BE2C (cell line): ENCODE results near the gene PPM1M.
"Not testable (repeated sequence)": the region's sequence is repeated elsewhere in the genome, so short reads cannot be mapped to it uniquely, and the experiment has no call there.

Experiments
- DNase-seq: peaks from one replicate; pipeline ENCODE4 v3.0.0-alpha.2; 2020
- H3K27me3 ChIP-seq: fragments of 250-450 bp; sonication (Bioruptor Pico); 2 replicates; pipeline ENCODE4 v1.5.1; 2020; ENCODE audit warnings: mild to moderate bottlenecking
- H3K36me3 ChIP-seq: fragments of 250-450 bp; sonication (Bioruptor Pico); 2 replicates; pipeline ENCODE4 v1.5.1; 2020; ENCODE audit warnings: mild to moderate bottlenecking
- H3K4me1 ChIP-seq: fragments of 250-450 bp; sonication (Bioruptor Pico); 2 replicates; pipeline ENCODE4 v1.5.1; 2020
- H3K4me3 ChIP-seq: 2 replicates; pipeline ENCODE4 v1.5.1; 2011; ENCODE audit warnings: low read depth, low read length
- H3K9me3 ChIP-seq: fragments of 250-450 bp; sonication (Bioruptor Pico); 2 replicates; pipeline ENCODE4 v1.5.1; 2020
- TF ChIP-seq, protein P1 (sequence below): IDR thresholded peaks from 2 replicates; pipeline ENCODE4 v1.5.1; 2012; ENCODE audit warnings: mild to moderate bottlenecking, low read depth, low read length

Gene PPM1M

DNA sequence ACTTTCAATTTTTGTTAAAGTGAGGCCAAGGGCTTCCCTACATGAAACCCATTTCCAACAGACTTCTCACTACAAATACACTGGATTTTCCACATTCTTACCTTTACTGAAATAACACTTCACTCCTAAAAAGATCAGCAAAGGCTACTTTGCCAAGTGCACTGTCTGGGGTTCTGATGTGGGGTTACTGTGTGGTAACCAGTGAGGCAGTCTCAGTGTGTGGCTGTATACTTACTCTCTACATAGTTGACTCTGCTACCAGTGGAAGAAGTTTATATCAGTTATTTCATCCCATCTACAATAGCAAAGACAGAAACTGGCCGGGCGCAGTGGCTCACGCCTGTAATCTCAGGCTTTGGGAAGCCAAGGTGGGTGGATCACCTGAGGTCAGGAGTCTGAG, 27.3 kb downstream of the PPM1M start:
- Histone ChIP-seq H3K36me3 (peaks cover 42% of the 10 kb centered on the region), H3K9me3 (no peaks in the 10 kb centered on the region), H3K4me1 (no peaks in the 10 kb centered on the region), H3K27me3 (no peaks in the 10 kb centered on the region), H3K4me3 (no peak overlapping the region)
- TF ChIP-seq, protein P1, sequence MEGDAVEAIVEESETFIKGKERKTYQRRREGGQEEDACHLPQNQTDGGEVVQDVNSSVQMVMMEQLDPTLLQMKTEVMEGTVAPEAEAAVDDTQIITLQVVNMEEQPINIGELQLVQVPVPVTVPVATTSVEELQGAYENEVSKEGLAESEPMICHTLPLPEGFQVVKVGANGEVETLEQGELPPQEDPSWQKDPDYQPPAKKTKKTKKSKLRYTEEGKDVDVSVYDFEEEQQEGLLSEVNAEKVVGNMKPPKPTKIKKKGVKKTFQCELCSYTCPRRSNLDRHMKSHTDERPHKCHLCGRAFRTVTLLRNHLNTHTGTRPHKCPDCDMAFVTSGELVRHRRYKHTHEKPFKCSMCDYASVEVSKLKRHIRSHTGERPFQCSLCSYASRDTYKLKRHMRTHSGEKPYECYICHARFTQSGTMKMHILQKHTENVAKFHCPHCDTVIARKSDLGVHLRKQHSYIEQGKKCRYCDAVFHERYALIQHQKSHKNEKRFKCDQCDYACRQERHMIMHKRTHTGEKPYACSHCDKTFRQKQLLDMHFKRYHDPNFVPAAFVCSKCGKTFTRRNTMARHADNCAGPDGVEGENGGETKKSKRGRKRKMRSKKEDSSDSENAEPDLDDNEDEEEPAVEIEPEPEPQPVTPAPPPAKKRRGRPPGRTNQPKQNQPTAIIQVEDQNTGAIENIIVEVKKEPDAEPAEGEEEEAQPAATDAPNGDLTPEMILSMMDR, result no peak
- DNase-seq, result no peak

DNA sequence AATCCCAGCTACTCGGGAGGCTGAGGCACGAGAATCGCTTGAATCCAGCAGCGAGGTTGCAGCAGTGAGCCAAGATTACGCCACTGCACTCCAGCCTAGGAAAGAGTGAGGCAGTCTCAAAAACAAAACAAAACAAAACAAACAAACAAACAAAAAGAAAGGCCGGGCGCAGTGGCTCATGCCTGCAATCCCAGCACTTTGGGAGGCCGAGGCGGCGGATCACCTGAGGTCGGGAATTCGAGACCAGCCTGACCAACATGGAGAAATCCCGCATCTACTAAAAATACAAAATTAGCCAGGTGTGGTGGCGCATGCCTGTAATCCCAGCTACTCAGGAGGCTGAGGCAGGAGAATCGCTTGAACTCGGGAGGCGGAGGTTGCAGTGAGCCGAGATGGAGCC, 29.2 kb downstream of the PPM1M start:
- H3K36me3 ChIP-seq, result peaks cover 27% of the 10 kb centered on the region
- H3K4me3 ChIP-seq, H3K27me3 ChIP-seq, H3K4me1 ChIP-seq, H3K9me3 ChIP-seq, DNase-seq: not testable (repeated sequence)

DNA sequence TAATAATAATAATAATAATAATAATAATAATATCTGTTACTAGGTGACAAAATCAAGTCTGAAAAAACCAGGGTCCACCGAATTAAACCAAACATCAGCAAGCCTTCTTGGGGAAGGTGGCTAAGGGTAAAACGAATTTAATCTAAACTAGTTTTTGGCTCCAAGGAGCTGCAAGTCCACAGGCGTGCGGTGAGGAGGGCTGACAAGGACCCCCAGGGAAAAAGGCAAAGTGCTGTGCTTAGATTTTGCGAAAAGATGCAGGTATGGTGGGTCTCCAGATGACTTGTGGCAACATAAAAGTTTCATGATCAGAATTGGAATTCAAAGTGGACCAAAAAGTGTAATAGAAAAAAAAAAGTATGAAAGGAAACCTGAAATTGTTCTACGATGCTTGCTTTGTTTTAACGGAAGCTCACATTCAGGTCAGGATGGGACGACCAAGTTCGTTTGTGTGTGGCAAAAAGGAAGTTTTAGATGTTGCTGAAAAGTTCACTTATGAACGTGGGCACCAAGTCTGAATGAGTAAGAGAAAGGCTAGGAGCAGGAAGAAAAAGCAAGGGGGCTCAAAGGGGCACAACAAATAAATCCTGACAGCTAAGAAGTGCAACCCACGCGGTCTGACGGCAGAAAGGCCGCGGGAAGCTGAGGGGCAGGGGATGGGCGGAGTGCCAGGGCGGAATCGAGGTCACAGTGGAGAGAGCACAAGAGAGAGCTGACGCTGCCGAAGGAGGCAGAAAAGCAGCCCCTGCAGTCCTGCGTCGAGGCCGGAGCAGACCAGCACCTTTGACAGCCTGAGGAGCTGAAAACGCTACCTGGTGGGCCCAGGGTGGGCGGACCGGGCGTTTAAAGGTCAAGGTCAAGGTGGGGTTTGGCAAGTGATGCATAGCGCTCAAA, 31.8 kb downstream of the PPM1M start:
- H3K36me3 ChIP-seq, result peaks cover 18% of the 10 kb centered on the region
- TF ChIP-seq, protein P1, result no peak
- no peaks in the 10 kb centered on the region for H3K9me3 ChIP-seq
- DNase-seq, result peak; percentile 72
- peaks cover 3% of the 10 kb centered on the region; the same call in 1 of the 2 replicates for H3K4me1 ChIP-seq
- no peaks in the 10 kb centered on the region for H3K27me3 ChIP-seq
- peak overlapping the region; percentile 85 for H3K4me3 ChIP-seq

DNA sequence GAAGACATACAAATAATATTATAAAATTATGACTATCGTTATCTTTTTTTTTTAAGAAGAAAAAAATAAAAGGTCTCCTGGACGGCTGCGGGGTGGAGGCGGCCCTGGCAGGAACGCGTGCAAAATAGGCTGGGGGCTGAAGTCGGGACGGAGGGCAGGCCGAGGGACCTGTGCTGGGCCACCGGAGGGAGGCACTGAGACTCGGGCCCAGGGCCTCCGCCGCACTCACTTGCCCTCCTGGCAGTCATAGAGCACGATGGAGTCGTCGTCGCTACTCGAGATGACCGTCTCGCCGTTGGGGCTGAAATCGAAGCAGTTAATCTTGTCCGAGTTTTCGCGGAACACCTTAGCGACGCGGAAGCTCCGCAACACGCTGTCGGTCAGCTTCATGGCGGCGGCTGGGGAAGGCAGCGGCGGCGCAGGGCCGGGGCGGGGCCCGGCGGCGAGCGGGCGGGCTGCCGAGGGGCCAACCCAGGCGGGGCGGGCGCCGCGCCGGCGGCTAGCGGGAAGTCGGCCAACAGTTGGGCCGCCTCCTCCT, 32.5 kb downstream of the PPM1M start:
- DNase-seq, result peak; percentile 48
- Histone ChIP-seq H3K36me3 (peaks cover 13% of the 10 kb centered on the region), H3K9me3 (no peaks in the 10 kb centered on the region), H3K27me3 (no peaks in the 10 kb centered on the region), H3K4me1 (peaks cover 3% of the 10 kb centered on the region; the same call in 1 of the 2 replicates), H3K4me3 (peak overlapping the region; percentile 85)
- TF ChIP-seq, protein P1, result peak; percentile 22; the same call in 1 of the 2 replicates

DNA sequence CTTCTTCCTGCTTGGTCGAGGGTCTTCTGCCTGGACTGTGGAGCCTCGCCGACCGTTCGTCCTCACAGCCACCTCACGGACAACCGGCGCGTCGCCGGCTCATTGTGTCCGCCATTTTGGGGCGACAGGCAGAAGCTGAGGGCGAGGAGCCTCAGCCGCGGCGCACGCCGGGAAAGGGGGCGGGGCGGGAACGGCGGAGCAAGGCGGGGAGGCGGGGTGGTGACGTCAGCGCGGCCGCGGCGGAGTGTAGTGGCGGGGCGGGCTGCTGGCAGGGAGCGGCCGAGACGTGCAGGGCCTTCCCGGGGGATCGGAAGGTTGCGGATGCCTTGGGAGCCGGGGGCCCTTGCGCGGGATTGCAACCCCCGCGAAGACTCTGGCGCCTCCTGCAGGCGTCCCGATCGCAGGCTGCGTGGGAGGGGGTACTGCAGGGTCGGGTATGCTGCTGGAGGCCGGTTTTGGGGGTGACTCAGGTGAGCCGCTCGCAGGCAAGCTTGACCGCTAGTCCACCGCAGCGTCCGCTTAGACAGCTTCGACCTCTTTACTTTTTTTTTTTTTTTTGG, 33.0 kb downstream of the PPM1M start, which contains the start of gene WDR82:
Gene WDR82 (minus strand): TSS at position 140 of the 560 bp plus-strand sequence. CDS start 288 bp downstream, outside the sequence.
- peak; percentile 95 for DNase-seq
- Histone ChIP-seq H3K36me3 (peaks cover 11% of the 10 kb centered on the region; the same call in 1 of the 2 replicates), H3K27me3 (no peaks in the 10 kb centered on the region), H3K4me1 (peaks cover 3% of the 10 kb centered on the region; the same call in 1 of the 2 replicates), H3K9me3 (no peaks in the 10 kb centered on the region), H3K4me3 (peak within 1 kb of the TSS; percentile 85)
- TF ChIP-seq, protein P1, result peak; percentile 39

DNA sequence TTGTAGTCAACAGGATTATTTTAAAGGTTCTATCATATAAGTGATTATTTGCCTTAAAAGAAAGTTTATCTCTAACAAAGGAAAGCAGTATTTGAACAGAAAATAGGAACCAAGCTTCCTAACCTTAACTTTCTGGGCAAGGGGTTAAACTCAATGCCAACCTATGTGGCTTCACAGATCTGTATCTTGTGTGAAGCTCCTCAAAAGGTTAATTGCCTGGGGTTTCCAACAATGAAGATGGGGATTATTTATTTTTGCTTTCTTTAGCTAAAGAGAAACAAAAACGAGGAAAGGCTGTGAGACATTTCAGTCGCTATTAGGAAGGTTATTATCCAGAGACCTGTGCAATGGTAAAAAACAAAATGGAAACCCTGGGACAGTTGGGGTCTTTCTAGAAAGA, 34.0 kb downstream of the PPM1M start:
- Histone ChIP-seq H3K4me1 (peaks cover 3% of the 10 kb centered on the region; the same call in 1 of the 2 replicates), H3K36me3 (peaks cover 5% of the 10 kb centered on the region; the same call in 1 of the 2 replicates), H3K9me3 (no peaks in the 10 kb centered on the region), H3K27me3 (no peaks in the 10 kb centered on the region), H3K4me3 (peak overlapping the region; percentile 85)
- TF ChIP-seq, protein P1, result no peak
- no peak for DNase-seq
